OCI-LY7 (cell line): ENCODE data around the gene SLX4IP. TPM values are rescaled to one million over a fixed set of nuclear protein-coding genes. Genes with fewer than 3 reads are reported as not detected.

Source experiments
- BruUV-seq: library from RNA; stranded (reverse); fragments of 400-500 nt; replicated peaks from 2 replicates; lab custom pipeline; 2021; lab: Mats Ljungman, UMichigan
- CTCF ChIA-PET: fragments of 300-600 bp; sonication (Branson Sonifier 250); formaldehyde crosslinking; loops from one replicate; lab custom pipeline; 2022; ENCODE audit warnings: antibody characterized with exemption; ENCODE audit not compliant: unreplicated experiment; lab: Charles Lee
- POLR2A ChIA-PET: fragments of 300-600 bp; sonication (Branson Sonifier 250); formaldehyde crosslinking; loops from one replicate; lab custom pipeline; 2022; ENCODE audit warnings: antibody characterized with exemption; lab: Charles Lee
- DNase-seq: peaks from one replicate; pipeline ENCODE4 v3.0.0-alpha.2; 2015; ENCODE audit warnings: low spot score
- H2AFZ ChIP-seq: fragments of 200-600 bp; sonication (generic), shearing (Covaris generic); 2 replicates; pipeline ENCODE4 v1.6.1; 2014; ENCODE audit warnings: mild to moderate bottlenecking, antibody characterized with exemption, low read length, moderate library complexity
- H3K27ac ChIP-seq: fragments of 200-600 bp; sonication (generic); 2 replicates; pipeline ENCODE4 v1.5.1; 2014; ENCODE audit warnings: mixed run types, low read depth, mild to moderate bottlenecking, moderate library complexity, low read length, inconsistent platforms; ENCODE audit not compliant: poor library complexity, severe bottlenecking
- H3K36me3 ChIP-seq: fragments of 200-600 bp; sonication (generic); 2 replicates; pipeline ENCODE4 v1.6.1; 2014; ENCODE audit warnings: mild to moderate bottlenecking, antibody characterized with exemption, low read length, moderate library complexity, mixed read lengths; ENCODE audit not compliant: insufficient read depth
- H3K4me1 ChIP-seq: fragments of 200-600 bp; sonication (generic); 2 replicates; pipeline ENCODE4 v1.5.1; 2014; ENCODE audit warnings: mild to moderate bottlenecking, low read length; ENCODE audit not compliant: insufficient read depth, poor library complexity, severe bottlenecking
- H3K4me2 ChIP-seq: fragments of 200-600 bp; sonication (generic); 2 replicates; pipeline ENCODE4 v1.6.1; 2014; ENCODE audit warnings: mild to moderate bottlenecking, low read length
- H3K4me3 ChIP-seq: fragments of 200-600 bp; sonication (generic); 2 replicates; pipeline ENCODE4 v1.5.1; 2014; ENCODE audit warnings: mild to moderate bottlenecking, low read depth, low read length; ENCODE audit not compliant: poor library complexity, severe bottlenecking
- H3K79me2 ChIP-seq: fragments of 200-600 bp; sonication (generic); 2 replicates; pipeline ENCODE4 v1.6.1; 2016; ENCODE audit warnings: low read depth, mild to moderate bottlenecking, low read length, moderate library complexity, mixed read lengths; ENCODE audit not compliant: insufficient read depth
- H3K9me2 ChIP-seq: fragments of 200-600 bp; sonication (generic); 2 replicates; pipeline ENCODE4 v1.6.1; 2016; ENCODE audit warnings: mild to moderate bottlenecking, low read length, mixed read lengths; ENCODE audit not compliant: insufficient read depth
- H3K9me3 ChIP-seq: fragments of 200-600 bp; sonication (generic); 2 replicates; pipeline ENCODE4 v1.6.1; 2014; ENCODE audit warnings: mild to moderate bottlenecking, mixed run types, low read length, mixed read lengths
- H4K20me1 ChIP-seq: fragments of 200-600 bp; sonication (generic); 2 replicates; pipeline ENCODE4 v1.6.1; 2014; ENCODE audit warnings: mild to moderate bottlenecking, antibody characterized with exemption, low read length, moderate library complexity, mixed read lengths; ENCODE audit not compliant: insufficient read depth
- EZH2phosphoT487 ChIP-seq: fragments of 200-600 bp; sonication (generic); IDR thresholded peaks from 2 replicates; pipeline ENCODE4 v1.6.1; 2018; ENCODE audit warnings: low read depth, borderline replicate concordance, mild to moderate bottlenecking, mixed run types, antibody characterized with exemption, low read length, moderate library complexity, mixed read lengths
- intact Hi-C: fragments of 100-400 bp; cut with micrococcal nuclease; formaldehyde crosslinking; loops from one replicate; pipeline ENCODE4 v1.10.0; 2022; ENCODE audit not compliant: unreplicated experiment
- microRNA-seq: library from miRNA; unstranded; fragments of <30 nt; microRNA quantifications from one replicate; pipeline ENCODE4 v1.2.0, GENCODE V29; 2022; ENCODE audit warnings: borderline replicate concordance
- small RNA-seq: library from RNA; depleted of rRNA; stranded (forward); fragments of <200 nt; gene quantifications from one replicate; pipeline ENCODE3, GENCODE V24; 2014
- total RNA-seq, 2 experiments: library from RNA; depleted of rRNA in 1 of 2; stranded (reverse); fragments of >200 nt in 1 of 2; shearing (Covaris generic) in 1 of 2; gene quantifications; 2 replicates each; pipeline ENCODE4 v1.2.3, GENCODE V29; 2014 to 2022
- TF ChIP-seq, protein P1 (sequence below): fragments of 200-600 bp; sonication (generic); conservative IDR thresholded peaks from 2 replicates; pipeline ENCODE4 v1.5.1; 2014; ENCODE audit warnings: mild to moderate bottlenecking, antibody characterized with exemption, low read length, moderate library complexity, mixed read lengths

SLX4IP gene
- total RNA-seq, 2 experiments from 2014 or later, result 4.1 to 9.2 TPM

DNA sequence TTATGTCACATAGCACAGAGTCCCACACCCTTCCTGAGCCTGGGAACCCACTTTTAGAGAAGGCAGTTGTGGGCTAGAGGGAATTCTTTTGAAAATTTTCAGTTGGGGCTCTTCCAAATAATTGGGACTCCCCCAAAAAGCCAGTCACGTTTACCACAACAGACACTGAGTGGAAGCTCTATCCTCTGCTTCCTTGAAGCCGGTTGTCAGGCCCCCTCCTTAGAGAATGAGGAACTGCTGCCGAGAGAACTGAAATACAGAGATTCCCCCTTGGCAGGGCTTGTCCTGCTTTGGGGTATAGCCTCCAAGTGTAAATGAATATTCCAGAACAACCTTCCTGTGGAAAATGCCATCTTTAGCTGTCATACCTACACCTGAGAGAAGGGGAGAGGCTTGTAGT lies 241.4 kb downstream of the SLX4IP start:
- TF ChIP-seq, protein P1, sequence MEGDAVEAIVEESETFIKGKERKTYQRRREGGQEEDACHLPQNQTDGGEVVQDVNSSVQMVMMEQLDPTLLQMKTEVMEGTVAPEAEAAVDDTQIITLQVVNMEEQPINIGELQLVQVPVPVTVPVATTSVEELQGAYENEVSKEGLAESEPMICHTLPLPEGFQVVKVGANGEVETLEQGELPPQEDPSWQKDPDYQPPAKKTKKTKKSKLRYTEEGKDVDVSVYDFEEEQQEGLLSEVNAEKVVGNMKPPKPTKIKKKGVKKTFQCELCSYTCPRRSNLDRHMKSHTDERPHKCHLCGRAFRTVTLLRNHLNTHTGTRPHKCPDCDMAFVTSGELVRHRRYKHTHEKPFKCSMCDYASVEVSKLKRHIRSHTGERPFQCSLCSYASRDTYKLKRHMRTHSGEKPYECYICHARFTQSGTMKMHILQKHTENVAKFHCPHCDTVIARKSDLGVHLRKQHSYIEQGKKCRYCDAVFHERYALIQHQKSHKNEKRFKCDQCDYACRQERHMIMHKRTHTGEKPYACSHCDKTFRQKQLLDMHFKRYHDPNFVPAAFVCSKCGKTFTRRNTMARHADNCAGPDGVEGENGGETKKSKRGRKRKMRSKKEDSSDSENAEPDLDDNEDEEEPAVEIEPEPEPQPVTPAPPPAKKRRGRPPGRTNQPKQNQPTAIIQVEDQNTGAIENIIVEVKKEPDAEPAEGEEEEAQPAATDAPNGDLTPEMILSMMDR, result no peak
- no peak for TF ChIP-seq EZH2phosphoT487
- H2AFZ ChIP-seq, result no peak overlapping the region
- no peaks in the 10 kb centered on the region for H3K36me3 ChIP-seq
- H3K27ac ChIP-seq, result no peak overlapping the region
- no peaks in the 10 kb centered on the region for H3K9me2 ChIP-seq
- no peaks in the 10 kb centered on the region for H3K9me3 ChIP-seq
- peaks cover 23% of the 10 kb centered on the region for H3K4me1 ChIP-seq
- POLR2A ChIA-PET, result interaction anchor here (0.6 kb wide), 1 partner anchor 9 kb away, joined by 3 read pairs; no protein-coding TSS in a partner anchor
- H4K20me1 ChIP-seq, result 0 out of 2 replicates have a peak, but pooled peaks cover 3% of the 10 kb centered on the region
- H3K79me2 ChIP-seq, result no peaks in the 10 kb centered on the region
- CTCF ChIA-PET, result no interaction called here
- intact Hi-C loops, result loop anchor here (10.0 kb wide), 1 partner anchor 1062 kb away; no protein-coding TSS in a partner anchor
- no peak overlapping the region for H3K4me2 ChIP-seq
- DNase-seq, result no peak
- no TSS peak for BruUV-seq
- H3K4me3 ChIP-seq, result no peak overlapping the region

Small RNAs within 50 kb of the gene (microRNA-seq; reads per million reads assigned to microRNA genes)
- not detected for gene MIR6870

Small RNAs within 50 kb of the gene (small RNA-seq; reads per million reads assigned to genes)
- gene MIR6870, result not detected

Other genes with a start within 250 kb of the SLX4IP start
- gene SNAP25, start 216.5 kb upstream of the SLX4IP start, total RNA-seq (2014; rRNA removed; shearing (Covaris generic)), result not detected in 2 replicates
- not detected in 2 replicates for gene SNAP25, start 216.5 kb upstream of the SLX4IP start, total RNA-seq (2022)
- 1.0 and 1.4 TPM in 2 replicates for gene MKKS, start 1.1 kb upstream of the SLX4IP start, total RNA-seq (2014; rRNA removed; shearing (Covaris generic))
- 5.6 and 5.9 TPM in 2 replicates for gene MKKS, start 1.1 kb upstream of the SLX4IP start, total RNA-seq (2022)
- 0.28 and 0.32 TPM in 2 replicates for gene JAG1, start 238.7 kb downstream of the SLX4IP start, total RNA-seq (2014; rRNA removed; shearing (Covaris generic))
- 0.67 and 1.7 TPM in 2 replicates for gene JAG1, start 238.7 kb downstream of the SLX4IP start, total RNA-seq (2022)